ENCODE measurements around the gene SIK1.

- TF ChIP-seq EZH2 (IDR thresholded peaks at IDR 0.05): no peak
- no peak for TF ChIP-seq EZH2phosphoT487 (IDR thresholded peaks at IDR 0.05)
- TF ChIP-seq CTCF (IDR thresholded peaks at IDR 0.05): no peak
Measured at GRCh38 chr21:43375837-43376477, 51.0 kb downstream of the SIK1 start.

All from neural progenitor cell (in vitro differentiated cells).